Ovary (tissue), 9 donors: ENCODE measurements around the gene ALLC. TPM values are rescaled to one million over a fixed set of nuclear protein-coding genes. Genes with fewer than 3 reads are reported as not detected.

Source experiments
- DNase-seq, 5 donors: peaks; one replicate each; pipeline ENCODE4 v3.0.0-alpha.2; 2019 to 2020
- H3K27ac ChIP-seq, 2 donors: fragments of 200-600 bp; one replicate each; pipeline versions ENCODE4 v1.5.1 to v1.8.0; 2019 to 2022
- H3K27me3 ChIP-seq: fragments of 200-600 bp; one replicate; pipeline ENCODE4 v1.8.0; 2022
- H3K36me3 ChIP-seq: fragments of 200-600 bp; sonication (generic); one replicate; pipeline ENCODE4 v1.5.1; 2019
- H3K4me1 ChIP-seq: one replicate; pipeline ENCODE4 v1.8.1; 2013; ENCODE audit warnings: mild to moderate bottlenecking, moderate library complexity; ENCODE audit not compliant: insufficient read depth
- H3K4me3 ChIP-seq: fragments of 200-600 bp; sonication (generic); one replicate; pipeline ENCODE4 v1.5.1; 2017
- H3K9me3 ChIP-seq, 2 donors: fragments of 200-600 bp in 1 of 2; sonication (generic) in 1 of 2; one replicate each; pipeline versions ENCODE4 v1.5.1 to v1.8.1; 2013 to 2019; ENCODE audit warnings: mild to moderate bottlenecking in 1 of 2, moderate library complexity in 1 of 2
- EP300 ChIP-seq: sonication (generic); formaldehyde crosslinking; IDR thresholded peaks from one replicate; pipeline ENCODE4 v1.6.1; 2017; ENCODE audit warnings: antibody characterized with exemption
- POLR2A ChIP-seq: fragments of 450-650 bp; IDR thresholded peaks from one replicate; pipeline ENCODE4 v1.6.1; 2017; ENCODE audit warnings: antibody characterized with exemption, mild to moderate bottlenecking, moderate library complexity
- WGBS, 3 donors: extraction: QIAGEN DNeasy Blood & Tissue Kit in 1 of 3; methylation state at CpG; one replicate each; pipeline versions ENCODE4 v1.1.5 to v1.1.7; 2013 to 2017; 5-methylcytosine and 5-hydroxymethylcytosine counted together
- intact Hi-C, 4 donors: fragments of 100-400 bp; cut with DNase I; formaldehyde crosslinking; loops; one replicate each; pipeline versions ENCODE4 v1.11.0 to v1.15.1; 2022 to 2023
- polyA plus RNA-seq, 2 donors: library from polyadenylated mRNA; stranded (reverse); fragments of 200-250 nt in 1 of 2; fragments of 350-450 nt in 1 of 2; fragmentation: Illumina TruSeq in 1 of 2; extraction: RNeasy Lipid Tissue Mini Kit (QIAGEN cat#74804) in 1 of 2; gene quantifications; one replicate each; pipeline ENCODE4 v1.2.3, GENCODE V29; 2013 to 2014
- total RNA-seq, 7 donors: library from RNA; depleted of rRNA in 2 of 7; stranded (reverse); fragments of >200 nt in 2 of 7; fragmentation: NEBNext Ultra II Directional in 3 of 7; extraction: Animal tissue kit (Norgen Biotek cat#: 25700) in 3 of 7; gene quantifications; one replicate each; pipeline versions ENCODE4 v1.1.0 to v1.2.4, GENCODE V29; 2016 to 2023
- TF ChIP-seq, protein P1 (sequence below), 3 donors: fragments of 450-650 bp in 2 of 3; fragments of 200-600 bp in 1 of 3; IDR thresholded peaks; one replicate each; pipeline versions ENCODE4 v1.5.1 to v1.8.0; 2016 to 2022; ENCODE audit warnings: antibody characterized with exemption in 3 of 3, mild to moderate bottlenecking in 1 of 3
- donor health status: DM: no; HTN: no; CAD: no; lungs with moderate emphysema.
- donor health status: DM: no; HTN: no; CAD: no.
- donor health status: Bipolar disorder and iron deficiency.
- donor health status: DM: yes; HTN: yes; CAD: no.
- donor health status: DM: no; HTN: no; CAD: no.
- donor health status: DM: yes; HTN: yes; CAD: no.

Gene ALLC
- total and polyA plus RNA-seq, 9 donors, result 0.20 to 1.2 (median 0.76) TPM; not detected in 5

DNA sequence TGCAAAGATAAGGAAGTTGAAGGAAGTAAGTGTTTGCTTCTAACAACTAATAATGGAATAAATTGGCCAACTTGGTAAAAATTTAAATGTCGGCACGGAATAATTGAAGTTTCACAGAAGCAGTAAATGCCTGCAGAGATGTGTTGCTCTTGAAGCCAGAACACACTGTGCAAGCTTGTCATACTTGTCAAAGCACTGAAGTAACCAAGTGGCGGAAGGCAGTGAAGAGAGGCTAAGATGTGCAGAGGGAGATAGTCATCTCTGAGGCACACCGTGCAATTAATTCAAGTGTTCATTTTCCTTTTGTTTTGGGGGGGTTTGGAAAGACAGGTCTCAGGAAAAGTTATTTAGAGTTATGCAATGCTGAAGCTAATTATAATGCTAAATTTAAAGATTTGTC lies 50.6 kb downstream of the ALLC start:
- peaks cover 20% of the 10 kb centered on the region for H3K4me1 ChIP-seq
- TF ChIP-seq EP300, result no peak
- no peaks in the 10 kb centered on the region for H3K9me3 ChIP-seq
- intact Hi-C loops, result no loop called here
- no peaks in the 10 kb centered on the region for H3K27me3 ChIP-seq
- H3K36me3 ChIP-seq, result no peaks in the 10 kb centered on the region
- no peak overlapping the region for H3K4me3 ChIP-seq
- 69 to 86% (median 71%) methylated on average over 4 of the region's 4 CpGs for WGBS, 3 donors
- no peak overlapping the region for H3K27ac ChIP-seq
- no peak for DNase-seq

DNA sequence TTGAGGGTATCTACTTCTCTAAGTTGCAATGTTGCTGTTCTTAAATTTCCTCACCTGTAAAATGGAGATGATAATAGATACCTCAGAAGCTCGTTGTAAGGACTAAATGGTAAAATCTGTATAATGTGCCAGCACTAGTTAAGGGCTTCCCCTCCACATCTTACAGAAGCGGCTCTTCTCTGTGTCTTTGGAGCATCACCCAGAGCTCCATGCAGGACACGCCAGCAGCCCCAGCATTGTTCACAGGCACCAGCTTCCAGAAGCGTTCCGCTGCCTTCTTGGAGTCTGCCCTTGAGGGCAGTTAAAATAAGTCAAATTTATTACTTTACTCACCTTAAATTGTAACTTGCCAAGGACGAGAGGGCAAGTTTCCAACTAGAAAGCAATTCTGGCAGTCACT lies 51.2 kb downstream of the ALLC start:
- no peaks in the 10 kb centered on the region for H3K9me3 ChIP-seq
- no peak for DNase-seq
- 86 to 92% (median 90%) methylated on average over 6 of the region's 6 CpGs for WGBS, 3 donors
- H3K4me1 ChIP-seq, result peaks cover 18% of the 10 kb centered on the region
- intact Hi-C loops, result no loop called here
- H3K36me3 ChIP-seq, result no peaks in the 10 kb centered on the region
- H3K27ac ChIP-seq, result no peak overlapping the region
- H3K27me3 ChIP-seq, result no peaks in the 10 kb centered on the region
- TF ChIP-seq EP300 (no peak), POLR2A (no peak)
- TF ChIP-seq, protein P1, sequence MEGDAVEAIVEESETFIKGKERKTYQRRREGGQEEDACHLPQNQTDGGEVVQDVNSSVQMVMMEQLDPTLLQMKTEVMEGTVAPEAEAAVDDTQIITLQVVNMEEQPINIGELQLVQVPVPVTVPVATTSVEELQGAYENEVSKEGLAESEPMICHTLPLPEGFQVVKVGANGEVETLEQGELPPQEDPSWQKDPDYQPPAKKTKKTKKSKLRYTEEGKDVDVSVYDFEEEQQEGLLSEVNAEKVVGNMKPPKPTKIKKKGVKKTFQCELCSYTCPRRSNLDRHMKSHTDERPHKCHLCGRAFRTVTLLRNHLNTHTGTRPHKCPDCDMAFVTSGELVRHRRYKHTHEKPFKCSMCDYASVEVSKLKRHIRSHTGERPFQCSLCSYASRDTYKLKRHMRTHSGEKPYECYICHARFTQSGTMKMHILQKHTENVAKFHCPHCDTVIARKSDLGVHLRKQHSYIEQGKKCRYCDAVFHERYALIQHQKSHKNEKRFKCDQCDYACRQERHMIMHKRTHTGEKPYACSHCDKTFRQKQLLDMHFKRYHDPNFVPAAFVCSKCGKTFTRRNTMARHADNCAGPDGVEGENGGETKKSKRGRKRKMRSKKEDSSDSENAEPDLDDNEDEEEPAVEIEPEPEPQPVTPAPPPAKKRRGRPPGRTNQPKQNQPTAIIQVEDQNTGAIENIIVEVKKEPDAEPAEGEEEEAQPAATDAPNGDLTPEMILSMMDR (IDR thresholded peaks at IDR 0.05), result no peak
- H3K4me3 ChIP-seq, result no peak overlapping the region

DNA sequence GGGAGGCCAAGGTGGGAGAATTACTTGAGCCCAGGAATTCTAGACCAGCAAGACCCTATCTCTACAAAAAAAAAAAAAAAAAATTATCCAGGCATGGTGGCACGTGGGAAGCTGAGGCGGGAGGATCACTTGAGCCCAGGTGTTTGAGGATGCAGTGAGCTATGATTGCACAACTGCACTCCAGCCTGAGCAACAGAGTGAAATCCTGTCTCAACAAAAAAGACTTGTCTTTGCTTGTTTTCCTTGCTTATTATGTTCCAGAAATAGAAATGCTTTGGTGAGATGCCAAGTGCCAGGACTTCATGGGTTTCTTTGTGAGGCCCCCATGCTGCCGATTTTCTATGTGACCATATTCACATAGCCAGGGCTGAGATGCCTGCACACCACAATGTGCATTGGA lies 54.4 kb downstream of the ALLC start:
- no peaks in the 10 kb centered on the region for H3K27me3 ChIP-seq
- no peak overlapping the region for H3K4me3 ChIP-seq
- TF ChIP-seq, protein P1 (IDR thresholded peaks at IDR 0.05), result no peak
- TF ChIP-seq POLR2A (no peak), EP300 (no peak)
- no peak for DNase-seq
- no peaks in the 10 kb centered on the region for H3K36me3 ChIP-seq
- peaks cover 9% of the 10 kb centered on the region for H3K4me1 ChIP-seq
- H3K27ac ChIP-seq, result no peak overlapping the region
- no peaks in the 10 kb centered on the region for H3K9me3 ChIP-seq
- intact Hi-C loops, result no loop called here
- WGBS, 3 donors, result 51 to 57% (median 51%) methylated on average over 3 of the region's 3 CpGs

DNA sequence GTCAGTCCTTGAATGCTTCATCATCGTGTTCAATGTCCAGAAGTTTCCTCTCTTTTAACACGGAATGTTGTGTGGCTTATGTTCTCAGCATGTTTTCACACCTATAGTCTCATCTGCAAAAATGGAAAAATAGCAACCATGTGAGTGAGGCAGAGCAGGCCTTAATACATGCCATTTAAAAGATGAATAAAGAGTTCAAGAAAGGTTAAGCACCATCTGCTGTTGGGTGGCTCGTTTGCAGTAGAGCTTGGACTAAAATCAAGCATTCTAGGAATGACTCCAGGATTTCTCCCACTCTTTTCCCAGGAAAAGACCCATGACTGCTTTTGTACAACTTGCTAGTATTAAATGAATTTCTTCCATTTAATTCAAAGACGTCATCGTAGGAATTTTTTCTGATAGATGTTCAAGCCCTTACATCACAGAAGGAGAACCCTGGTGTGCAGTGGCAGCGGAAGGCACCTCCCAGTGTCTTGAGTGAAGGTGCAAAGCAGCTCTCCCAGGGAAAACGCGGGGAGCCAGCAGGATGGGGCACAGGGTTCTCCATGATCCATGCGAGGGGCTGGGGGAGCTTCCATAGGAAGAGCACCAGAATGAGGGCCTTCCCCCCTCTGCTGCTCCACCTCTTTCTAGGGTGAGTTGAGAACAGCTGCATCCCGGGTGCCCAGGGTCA lies 55.0 kb downstream of the ALLC start:
- no peaks in the 10 kb centered on the region for H3K9me3 ChIP-seq
- no peaks in the 10 kb centered on the region for H3K27me3 ChIP-seq
- DNase-seq, result no peak
- H3K36me3 ChIP-seq, result no peaks in the 10 kb centered on the region
- intact Hi-C loops, result no loop called here
- H3K4me3 ChIP-seq, result no peak overlapping the region
- no peak overlapping the region for H3K27ac ChIP-seq
- WGBS, 3 donors, result 38 to 48% (median 42%) methylated on average over 10 of the region's 10 CpGs
- H3K4me1 ChIP-seq, result peaks cover 7% of the 10 kb centered on the region
- TF ChIP-seq EP300, result no peak
- TF ChIP-seq POLR2A, result no peak
- TF ChIP-seq, protein P1 (IDR thresholded peaks at IDR 0.05), result no peak

DNA sequence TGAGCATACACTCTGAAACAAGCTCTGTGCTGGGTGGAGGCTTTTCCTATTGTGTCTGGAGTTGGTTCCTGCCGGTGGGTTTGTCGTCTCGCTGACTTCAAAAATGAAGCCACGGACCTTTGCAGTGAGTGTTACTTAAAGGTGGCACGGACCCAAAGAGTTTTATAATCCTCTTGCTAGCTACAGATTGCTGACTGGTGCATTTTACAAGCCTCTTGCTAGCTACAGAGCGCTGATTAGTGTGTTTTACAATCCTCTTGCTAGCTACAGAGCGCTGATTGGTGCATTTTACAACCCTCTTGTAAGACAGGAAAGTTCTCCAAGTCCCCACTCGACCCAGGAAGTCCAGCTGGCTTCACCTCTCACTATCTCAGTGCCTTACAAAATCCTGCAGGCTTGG lies 60.7 kb downstream of the ALLC start:
- DNase-seq, result no peak
- Histone ChIP-seq H3K4me1 (no peaks in the 10 kb centered on the region), H3K36me3 (no peaks in the 10 kb centered on the region), H3K27ac (no peak overlapping the region), H3K4me3 (no peak overlapping the region), H3K9me3 (no peaks in the 10 kb centered on the region), H3K27me3 (no peaks in the 10 kb centered on the region)
- TF ChIP-seq EP300 (no peak), POLR2A (no peak)
- TF ChIP-seq, protein P1 (IDR thresholded peaks at IDR 0.05), result no peak
- intact Hi-C loops, result no loop called here
- 74 to 82% (median 77%) methylated on average over 8 of the region's 8 CpGs for WGBS, 3 donors
